HG03039 (cell line): ENCODE data around the gene N4BP2.

Source experiments
- ATAC-seq: cut with Tn5 transposase; IDR thresholded peaks from one replicate; pipeline ENCODE4 v1.9.1; 2021; ENCODE audit warnings: mild to moderate bottlenecking, moderate library complexity; ENCODE audit not compliant: unreplicated experiment

The N4BP2 gene

DNA sequence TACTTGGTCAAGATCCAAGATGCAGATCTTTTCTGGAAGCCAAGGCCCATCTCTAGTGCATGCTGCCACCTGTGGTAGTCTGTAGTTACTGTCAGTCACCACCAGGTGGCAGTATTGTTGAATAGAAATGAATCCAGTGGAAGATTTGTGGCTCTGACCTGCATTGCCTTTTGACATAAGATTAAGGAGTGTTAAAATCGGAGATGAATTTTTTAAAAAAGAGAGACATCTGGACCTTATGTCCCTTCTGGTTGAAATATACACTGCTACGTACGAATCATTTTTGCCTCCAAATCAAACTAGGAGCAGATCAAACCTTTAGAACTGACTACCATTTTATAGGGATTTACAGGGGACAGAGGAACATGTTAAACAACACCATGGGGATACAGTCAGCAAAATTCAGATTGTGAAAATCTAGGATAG, 93.3 kb downstream of the N4BP2 start:
- no peak for ATAC-seq

DNA sequence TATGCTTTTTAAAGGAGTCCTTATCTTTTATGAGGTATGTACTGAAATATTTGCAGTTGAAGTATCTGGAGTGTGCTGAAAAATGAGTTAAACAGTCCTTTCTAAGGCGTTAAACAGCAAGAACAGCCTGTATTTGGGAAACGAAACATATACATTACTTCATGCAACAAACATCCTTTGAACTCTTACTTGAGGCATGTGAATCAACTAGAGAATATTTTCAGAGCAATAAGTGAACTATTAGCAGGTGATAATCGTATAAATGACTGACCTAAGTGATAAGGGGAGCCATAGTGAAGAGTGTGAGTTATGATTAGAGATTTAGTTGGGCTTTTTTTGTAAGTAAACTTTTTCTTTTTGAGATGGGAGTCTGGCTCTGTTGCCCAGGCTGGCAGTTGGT, 94.3 kb downstream of the N4BP2 start:
- ATAC-seq = no peak

DNA sequence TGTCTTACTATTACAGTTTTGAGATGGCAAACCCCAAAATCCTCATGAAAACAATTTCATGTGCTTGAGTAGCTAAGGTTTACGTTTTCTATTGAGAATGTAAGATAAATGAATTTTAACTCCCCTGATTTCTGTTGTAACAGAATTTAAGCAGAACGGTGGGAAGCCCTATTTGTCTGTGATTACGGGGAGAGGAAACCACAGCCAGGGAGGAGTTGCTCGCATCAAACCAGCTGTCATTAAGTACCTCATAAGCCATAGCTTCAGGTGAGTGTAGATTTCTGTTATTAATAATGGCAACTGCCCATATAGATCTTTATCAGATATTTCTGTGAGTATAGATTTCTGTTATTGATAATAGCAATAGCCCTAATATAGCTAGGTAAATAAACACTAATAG, 96.0 kb downstream of the N4BP2 start:
- no peak for ATAC-seq

DNA sequence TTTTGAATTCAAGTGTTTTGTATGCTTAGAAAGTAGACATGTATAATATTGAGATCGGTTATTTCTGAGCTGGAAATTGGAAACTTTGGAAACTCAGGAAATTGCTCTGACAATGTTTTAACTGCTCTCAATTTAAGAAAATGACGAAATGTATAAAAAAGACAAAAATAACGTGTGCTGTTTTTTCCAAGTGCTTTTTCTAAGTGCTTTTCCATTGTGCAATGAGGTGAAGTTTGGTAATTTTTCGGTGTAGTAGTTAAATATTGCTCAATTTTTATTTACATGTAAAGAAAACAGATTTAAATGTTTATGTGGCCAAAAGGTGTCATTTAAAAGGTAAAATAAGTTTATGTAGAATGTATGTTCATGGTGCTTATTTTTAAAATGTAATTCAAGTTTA, 100.8 kb downstream of the N4BP2 start:
- no peak for ATAC-seq

DNA sequence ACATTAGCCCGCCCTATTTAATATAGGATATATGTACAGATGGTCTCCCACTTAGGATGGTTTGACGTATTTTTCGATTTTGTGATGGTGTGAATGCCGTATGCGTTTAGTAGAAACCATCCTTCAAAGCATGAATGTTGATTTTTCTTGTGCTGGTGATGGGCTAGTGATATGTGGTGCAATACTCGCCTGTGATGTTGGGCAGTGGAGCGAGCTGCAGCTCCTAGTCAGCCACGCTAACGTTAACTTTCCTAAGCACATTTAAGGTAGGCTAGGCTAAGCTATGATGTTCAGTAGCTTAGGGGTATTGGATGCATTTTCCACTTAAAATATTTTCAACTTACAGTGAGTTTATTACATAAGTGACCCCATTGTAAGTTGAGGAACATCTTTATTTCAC, 103.6 kb downstream of the N4BP2 start:
- no peak for ATAC-seq

DNA sequence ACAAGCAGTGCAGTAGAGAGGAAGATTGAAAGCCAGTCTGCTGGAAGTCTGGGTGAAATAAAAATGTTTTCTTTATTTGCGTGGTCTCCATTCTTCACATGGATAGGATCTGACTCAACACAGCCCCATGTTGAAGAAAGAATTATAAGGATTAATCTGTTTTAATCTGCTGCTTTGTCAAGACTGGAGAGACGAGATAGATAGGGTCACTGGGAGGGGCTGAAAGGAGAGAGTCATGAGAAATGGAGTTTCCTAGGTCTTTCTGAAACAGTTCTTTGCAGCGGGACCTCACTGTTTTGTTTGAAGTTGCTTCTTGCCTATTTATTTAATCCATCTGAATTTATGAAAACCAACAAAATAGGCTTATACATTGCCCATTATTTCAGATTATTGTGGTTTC, 107.8 kb downstream of the N4BP2 start:
- ATAC-seq = no peak

DNA sequence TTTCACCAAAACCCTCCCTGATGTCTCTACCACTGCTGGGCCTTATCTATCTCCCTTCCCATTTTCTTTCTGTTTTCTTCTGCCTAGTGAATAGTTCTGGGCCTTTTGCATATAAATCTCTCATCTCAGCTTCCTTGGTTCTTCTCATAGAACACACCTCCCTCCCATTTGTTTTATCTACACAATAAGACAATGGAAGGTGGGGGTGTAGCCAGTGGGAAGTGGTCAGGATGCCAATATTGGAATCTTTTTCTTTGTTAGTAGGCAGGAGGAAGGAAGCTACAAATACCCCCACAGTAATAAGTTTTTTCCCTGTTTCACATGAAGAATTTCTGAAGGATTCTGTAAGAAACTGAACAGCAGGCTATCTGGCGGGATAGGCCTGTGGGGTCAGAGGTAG, 109.3 kb downstream of the N4BP2 start:
- no peak for ATAC-seq

DNA sequence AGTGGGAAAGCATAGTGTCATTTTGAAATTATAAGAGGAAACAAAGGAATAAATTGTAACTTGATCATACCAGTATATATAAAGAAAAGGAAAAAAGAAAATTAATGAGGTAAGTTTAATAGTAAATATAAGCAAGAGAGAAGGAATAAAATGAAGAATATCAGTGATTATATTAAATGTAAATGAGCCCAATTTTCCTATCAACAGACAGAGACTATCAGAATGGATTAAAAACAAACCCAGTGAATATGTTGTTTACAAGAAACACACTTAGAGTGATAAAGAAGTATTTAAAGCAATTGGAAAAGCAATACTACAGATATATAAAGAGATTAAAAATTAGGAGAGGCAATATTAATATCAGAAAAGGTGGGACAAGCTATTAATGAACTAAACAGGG, 111.4 kb downstream of the N4BP2 start:
- no peak for ATAC-seq

DNA sequence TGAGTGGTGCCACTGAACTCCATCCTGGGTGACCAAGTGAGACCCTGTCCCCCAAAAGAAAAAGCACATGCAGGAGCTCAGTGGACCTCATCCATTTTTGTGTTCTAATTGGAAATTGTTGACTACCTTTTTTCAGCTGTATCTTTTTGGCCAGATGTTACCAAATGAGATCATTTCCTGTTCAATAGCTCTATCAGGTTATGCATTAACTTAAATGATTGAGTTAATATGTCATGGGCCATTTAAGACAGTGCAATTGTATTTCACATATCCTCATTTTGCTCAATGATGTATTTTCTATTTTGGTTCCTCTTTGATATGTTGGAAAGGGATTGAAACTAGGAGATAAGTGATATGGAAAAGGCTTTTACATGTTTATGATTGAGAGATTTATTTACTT, 113.9 kb downstream of the N4BP2 start:
- ATAC-seq = no peak

DNA sequence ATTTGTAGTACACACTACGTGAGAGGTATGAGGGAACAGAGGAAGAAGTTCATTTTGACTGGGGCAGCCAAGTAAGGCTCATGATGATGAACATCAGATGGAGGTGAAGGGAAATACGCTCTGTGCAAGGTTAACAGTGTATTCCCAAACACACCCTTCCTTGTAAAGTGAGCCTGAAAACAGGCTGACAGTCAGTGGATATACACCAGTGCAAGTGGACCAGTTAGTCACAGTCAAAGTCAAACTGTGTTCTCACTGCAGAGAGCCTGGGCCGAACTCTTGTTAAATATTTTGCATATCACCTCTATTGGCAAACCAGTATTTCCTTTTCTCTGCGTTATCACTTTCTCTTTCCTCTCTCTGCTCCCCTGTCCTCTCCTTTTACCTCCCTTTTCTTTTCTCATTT, 116.8 kb downstream of the N4BP2 start:
- peak; percentile 56 for ATAC-seq

DNA sequence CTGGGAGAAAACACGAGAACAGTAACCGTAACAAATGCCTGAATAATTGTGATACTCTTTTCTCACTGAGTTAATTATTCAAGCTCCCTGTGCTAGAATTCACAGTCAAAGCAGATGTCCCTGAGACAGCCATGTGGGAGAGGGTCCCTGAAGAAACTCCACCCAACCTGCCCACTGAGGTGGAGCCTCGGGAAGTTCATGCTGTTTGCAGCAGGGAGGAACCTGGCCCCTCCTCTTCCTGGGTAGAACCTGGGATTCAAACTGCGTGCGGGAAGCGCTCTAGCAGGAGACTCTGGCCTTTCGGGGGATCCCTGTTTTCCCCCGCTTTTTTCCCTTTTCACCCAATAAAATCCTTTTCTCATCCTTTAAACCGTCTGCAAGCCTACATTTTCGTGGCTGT, 120.0 kb downstream of the N4BP2 start:
- no peak for ATAC-seq

DNA sequence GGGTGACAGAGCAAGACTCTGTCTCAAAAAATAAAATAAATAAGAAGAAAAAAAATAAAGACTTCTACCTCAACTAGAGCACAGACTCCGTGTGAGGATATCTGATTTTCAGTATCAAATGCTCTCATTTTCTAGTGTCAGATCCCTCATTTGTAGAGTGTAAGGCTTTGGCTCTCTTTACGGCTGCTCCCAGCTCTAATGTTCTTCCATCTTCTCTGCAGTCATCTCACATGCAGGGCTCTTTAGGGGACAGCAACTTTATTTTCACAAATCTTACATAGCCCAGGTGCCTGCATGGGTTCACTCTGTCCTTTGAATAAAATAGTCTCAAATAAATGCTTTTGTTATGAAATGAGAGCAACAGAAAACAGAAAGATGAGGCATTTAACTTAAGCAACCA, 120.9 kb downstream of the N4BP2 start:
- no peak for ATAC-seq

DNA sequence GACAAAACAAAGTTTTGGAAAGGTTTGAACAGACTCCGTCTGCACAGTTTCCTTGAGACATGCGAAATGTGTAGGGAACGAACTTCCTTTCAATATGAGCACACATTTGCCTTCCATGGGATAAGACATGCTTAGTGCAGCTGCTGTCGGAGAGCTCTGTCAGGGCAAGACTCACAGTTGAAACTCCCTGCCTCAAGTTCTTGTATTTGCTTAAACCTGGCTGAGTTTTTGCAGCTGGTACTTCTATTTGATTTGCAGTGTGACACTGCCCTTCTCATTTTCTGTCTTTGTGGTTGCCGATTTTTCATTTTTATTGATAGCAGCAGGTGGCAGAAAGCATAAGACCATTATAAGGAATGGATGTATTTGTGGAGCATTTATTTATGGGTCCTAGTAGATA, 122.0 kb downstream of the N4BP2 start:
- ATAC-seq = no peak

DNA sequence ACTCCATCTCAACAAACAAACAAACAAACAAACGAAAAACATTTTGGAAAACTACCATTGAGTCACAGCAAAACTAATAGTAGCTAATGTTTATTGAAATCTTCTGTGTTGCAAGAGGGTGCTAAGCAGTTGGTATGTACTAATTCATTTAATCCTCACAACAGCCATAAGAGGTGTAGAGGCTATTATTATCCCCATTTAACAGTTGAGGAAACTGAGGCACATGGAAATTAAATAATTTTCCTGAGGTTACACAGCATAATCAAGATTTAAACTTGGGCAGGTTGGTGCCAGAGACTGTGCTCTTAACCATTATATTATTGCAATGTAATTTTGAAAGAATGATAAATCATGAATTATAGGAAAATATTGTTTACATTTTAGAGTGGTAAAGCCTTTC, 122.7 kb downstream of the N4BP2 start:
- no peak for ATAC-seq

DNA sequence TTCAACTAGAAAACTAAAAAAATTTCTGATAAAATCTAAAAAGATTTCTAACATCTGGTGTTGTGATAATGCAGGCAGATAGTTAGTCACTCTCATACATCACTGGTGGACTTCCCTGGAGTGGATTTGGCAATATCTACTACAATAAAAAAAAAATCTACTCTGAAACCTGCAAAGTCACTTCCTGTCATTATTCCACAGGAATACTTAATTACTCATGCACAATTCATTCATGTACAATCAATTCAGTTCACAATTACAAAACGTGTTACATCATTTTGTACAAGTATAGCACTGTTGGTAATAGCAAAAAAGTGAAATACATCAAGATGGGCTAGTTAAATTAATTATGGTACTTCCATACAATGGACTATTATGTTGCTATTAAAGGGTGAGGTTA, 123.7 kb downstream of the N4BP2 start:
- ATAC-seq = no peak

DNA sequence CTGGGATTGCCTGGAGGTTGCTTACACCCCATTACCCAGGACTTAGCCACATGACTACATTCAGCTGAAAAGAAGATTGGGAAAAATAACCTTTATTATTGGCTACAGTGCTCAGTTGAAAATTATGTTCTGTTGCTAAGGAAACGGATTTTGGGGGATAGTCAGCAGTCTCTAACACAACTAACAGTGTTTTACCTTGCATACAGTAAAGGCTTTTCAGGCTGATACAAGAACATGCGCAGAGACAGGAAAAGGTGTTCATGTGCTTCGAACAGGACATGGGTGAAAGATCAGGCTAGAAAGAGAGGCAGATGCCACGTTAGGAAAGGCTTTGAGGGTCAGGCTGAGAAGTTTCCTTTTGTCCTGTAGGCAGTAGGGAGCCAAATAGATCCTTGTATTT, 125.4 kb downstream of the N4BP2 start:
- no peak for ATAC-seq

DNA sequence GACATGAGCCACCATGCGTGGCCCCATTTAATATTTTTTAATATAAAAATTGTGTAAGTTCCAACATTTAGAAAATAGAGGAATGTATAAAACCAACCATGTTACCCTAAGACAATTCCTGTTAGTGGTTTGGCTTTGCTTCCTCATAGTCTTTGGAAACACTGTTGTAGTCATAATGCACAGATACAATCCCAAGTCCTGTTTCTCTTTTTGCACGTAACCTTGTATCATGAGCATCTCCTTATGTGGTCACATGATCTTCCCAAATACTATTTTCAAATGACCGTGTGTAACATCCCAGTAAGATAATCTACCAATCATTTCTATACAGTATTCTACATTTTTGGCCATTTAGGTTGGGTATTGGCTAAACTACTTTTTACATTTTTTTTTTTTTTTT, 126.3 kb downstream of the N4BP2 start:
- no peak for ATAC-seq

DNA sequence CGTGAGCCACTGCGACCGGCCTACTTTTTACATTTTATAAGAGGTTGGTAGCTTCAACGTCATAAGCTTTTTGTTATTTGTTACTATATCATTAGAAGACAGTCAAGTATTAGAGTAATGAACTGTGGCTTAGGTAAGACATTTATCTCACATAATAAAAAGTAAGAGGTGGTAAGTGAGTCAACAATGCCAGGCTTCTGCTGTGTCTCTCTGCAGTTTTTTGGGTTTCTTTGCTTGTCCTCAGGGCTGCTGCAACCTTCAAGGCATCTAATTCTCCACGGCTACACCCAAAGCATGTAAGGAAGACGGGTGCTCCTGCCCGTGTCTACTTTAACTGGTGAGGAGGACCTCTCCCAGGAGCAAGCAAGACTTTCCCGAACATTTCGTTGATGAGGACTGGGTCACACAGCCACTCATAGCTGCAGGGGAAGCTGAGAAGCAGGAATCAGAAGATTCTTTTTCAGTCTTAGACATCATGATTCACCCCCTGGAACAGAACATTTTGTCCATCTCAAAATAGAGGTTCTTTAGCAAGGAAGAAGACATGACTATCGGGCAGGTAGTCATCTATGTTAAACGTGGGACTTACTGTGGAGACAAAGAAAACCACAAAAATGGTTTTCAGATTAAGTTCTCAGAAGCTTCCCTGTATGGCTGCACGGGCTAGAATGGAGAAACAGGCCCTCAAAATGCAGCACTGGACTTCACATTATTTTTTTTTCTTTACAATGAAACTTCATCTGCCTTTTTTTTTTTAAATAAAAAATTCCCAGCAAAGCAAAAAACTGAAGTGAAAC, 127.2 kb downstream of the N4BP2 start:
- ATAC-seq = no peak

DNA sequence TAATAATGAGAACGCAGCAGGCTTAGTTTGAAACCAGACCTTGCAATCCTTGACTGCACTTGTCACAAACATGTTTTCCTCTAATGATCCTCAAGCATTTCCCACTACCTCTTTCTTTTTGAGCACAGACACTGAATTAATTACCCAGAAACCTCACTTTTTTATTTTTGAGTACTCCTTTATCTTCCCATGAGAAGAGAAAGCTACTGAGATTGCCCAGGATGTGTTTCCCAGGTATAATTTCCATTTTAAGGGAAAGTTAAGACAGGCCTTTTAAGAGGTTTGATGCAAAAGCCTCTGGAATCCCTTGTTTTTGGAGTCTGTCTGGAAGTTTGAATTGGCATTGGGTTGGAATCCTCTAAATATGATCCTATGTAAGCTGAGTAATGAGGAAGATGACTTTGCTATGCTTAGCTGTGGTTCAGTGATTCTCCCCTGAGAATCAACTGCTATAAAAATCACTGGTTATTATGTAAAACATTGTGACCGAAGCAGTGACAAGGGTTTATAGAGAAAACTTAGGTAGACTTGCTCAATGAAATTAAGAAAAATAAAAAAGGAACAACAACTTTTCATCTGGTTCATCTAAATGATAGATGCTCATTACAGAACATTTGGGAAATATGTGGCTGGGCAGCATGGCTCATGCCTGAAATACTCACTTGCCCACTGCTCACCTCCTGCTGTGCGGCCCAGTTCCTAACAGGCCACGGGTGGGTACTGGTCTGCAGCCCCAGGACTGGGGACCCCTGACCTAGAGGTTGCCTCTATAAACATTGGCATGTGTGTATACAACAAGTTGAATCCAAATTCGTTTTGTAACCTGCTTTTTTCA, 129.4 kb downstream of the N4BP2 start:
- no peak for ATAC-seq

DNA sequence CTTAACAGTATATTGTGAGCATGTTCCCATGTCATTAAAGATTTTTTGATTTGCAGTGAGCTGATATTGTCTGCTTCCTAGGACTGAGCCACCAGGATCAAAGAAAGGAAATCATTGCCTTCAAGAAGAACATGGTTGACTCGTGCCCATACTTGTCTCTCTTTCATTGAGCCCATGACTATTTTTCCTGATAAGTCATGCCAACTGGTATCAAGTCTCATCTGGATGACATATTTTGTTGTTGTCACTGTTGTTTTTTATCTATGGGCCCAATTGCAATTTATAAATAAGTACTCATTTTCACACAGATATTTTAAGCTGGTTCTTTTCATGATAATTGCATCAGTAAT, 130.0 kb downstream of the N4BP2 start:
- ATAC-seq = no peak

DNA sequence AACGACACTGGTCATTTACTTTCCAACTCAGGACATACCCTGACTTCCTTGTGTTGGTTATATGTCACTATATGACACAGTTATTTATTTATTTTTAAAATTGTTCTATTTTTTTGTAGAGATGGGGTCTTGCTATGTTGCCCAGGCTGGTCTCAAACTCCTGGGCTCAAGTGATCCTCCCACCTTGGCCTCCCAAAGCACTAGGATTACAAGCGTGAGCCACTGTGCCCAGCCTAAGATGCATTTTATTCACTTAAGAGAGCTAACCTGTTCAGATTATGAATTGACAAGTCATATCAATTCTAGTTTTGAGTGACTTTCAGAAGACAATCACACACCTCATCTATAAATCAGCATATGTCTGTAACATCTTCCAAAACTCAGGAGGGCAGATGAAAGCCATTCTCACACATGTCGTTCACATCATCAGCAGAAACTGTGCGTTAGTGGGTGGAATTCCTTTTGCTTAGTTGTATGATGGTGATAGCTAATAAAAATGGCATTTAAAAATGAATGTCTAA, 130.8 kb downstream of the N4BP2 start:
- ATAC-seq = no peak

DNA sequence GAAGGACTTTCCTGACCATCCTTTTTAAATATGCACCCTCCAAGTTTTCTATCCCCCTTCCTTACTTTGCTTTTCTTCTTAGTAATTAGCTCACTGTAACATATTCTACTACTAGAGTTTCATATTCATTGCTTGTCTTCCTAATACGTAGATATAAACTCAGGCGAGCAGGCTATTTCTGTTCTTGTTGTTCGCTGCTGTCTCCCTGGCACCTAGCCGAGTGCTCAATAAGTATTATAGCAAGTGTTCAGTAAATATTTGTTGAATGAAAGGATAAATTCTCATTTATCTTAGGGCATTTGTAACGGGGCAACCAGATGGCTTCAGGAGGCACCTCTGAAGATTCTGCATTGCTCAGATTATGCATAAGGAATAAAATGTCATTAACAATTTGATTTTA, 133.4 kb downstream of the N4BP2 start:
- ATAC-seq = no peak
